Activated effector memory CD4-positive, alpha-beta T cell treated with anti-CD3 and anti-CD28 coated beads, Interleukin-2, amount 50 U/mL, for 16 hours (primary cell): ENCODE data around the gene DEDD.

Source experiments
- DNase-seq: peaks from one replicate; pipeline ENCODE4 v3.0.0-alpha.2; 2020

DEDD gene

DNA sequence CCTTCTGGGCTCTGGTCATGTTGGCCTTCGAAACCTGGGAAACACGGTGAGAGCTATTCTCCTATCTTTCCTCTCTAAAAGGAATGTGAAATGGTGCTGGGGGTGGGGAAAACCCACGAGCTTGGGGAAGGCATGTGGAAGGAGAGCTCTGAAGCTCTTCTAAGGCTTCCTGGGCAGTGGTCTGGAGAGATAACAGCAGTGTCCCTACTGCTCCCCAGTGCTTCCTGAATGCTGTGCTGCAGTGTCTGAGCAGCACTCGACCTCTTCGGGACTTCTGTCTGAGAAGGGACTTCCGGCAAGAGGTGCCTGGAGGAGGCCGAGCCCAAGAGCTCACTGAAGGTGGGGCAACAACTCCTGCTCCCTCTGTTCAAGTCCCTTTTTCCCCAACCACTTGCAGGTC, 29.6 kb upstream of the DEDD start:
- DNase-seq = peak; percentile 60

- DNase-seq = no peak
Measured at GRCh38 chr1:161161652-161162051, 29.2 kb upstream of the DEDD start.

DNA sequence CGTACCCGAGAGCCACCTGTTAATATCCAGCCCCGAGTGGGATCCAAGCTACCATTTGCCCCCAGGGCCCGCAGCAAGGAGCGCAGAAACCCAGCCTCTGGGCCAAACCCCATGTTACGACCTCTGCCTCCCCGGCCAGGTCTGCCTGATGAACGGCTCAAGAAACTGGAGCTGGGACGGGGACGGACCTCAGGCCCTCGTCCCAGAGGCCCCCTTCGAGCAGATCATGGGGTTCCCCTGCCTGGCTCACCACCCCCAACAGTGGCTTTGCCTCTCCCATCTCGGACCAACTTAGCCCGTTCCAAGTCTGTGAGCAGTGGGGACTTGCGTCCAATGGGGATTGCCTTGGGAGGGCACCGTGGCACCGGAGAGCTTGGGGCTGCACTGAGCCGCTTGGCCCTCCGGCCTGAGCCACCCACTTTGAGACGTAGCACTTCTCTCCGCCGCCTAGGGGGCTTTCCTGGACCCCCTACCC, 28.2 kb upstream of the DEDD start:
- DNase-seq = no peak

GRCh38 chr1:161159913-161160243, 27.4 kb upstream of the DEDD start:
- DNase-seq = no peak

DNA sequence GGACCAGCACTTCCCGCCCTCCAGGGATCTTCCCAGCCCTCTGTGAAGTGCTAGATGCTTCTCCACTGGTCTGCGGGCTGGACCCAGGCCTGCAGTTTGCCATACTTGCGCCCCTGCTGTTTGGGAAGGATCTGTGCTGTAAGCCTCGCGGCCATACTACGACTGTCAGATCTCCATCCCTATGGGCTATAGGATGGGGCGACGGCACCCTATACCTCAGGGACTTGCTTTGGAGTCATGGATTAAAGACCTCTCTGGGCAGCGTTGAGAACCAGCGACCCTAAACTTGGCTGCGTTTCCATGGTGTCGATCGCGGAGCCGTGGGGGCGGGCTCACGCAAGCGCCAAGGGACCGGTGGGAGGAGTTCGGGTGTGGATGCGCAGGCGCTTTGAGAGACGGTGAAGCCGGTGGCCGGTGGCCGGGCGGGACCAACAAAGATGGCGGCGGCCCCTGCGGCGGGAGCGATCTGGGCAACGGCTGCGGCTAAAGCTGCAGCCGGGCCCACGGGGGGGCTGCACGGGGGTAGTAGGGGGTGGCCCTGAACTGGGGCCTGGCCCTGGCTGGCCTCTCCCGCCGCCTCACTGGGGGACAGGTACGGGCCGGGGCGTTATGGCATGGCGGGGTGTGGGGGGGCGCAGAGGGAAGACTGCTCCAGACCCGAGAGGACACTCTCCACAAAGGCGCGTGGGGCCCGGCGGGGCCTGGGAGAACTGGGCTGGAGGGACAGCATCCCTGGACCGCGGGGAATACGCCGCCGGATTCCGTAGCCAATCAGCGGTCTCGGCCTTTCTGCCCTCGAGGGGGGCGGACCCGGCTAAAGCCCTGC, 26.8 kb upstream of the DEDD start, which contains the start of gene USP21:
Gene USP21, plus strand, starts transcription at position 414 of the 826 bp plus-strand sequence. CDS start 1,141 bp downstream, outside the sequence.
- peak; percentile 97 for DNase-seq

GRCh38 chr1:161158316-161159010, 26.0 kb upstream of the DEDD start:
- DNase-seq = no peak

- DNase-seq = no peak
Measured at GRCh38 chr1:161157867-161158266, 25.4 kb upstream of the DEDD start.

DNA sequence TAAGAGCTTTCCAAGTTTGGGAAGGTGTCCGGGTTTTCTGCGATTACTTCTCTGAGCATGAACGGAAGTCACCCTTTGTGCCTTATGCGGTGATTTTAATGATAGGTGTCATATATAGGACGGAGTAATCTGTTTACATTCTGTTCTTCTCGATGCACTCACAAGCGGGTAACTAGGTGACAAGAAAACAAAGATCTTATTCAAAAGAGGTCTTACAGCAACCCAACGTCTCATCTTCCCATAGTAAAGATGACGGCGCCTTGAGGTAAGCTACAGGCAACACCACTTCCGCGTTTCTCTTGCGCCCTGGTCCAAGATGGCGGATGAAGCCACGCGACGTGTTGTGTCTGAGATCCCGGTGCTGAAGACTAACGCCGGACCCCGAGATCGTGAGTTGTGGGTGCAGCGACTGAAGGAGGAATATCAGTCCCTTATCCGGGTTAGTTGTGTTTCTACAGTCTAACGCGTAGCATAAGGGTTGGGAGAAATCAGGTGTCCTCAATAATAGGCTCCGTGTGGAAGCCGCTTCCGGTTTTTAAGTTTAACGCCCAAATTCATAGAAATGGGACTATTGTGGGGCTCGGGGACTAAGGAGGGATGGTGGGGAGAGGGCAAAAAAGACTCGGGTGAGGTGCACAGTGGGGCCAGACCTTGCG, 21.3 kb upstream of the DEDD start, which contains the start of gene UFC1:
Gene UFC1, plus strand, starts transcription at position 297 of the 656 bp plus-strand sequence. Its CDS starts 20 bp downstream, at position 317.
- peak; percentile 92 for DNase-seq

- DNase-seq = no peak
Measured at GRCh38 chr1:161153176-161153575, 20.7 kb upstream of the DEDD start.

DNA sequence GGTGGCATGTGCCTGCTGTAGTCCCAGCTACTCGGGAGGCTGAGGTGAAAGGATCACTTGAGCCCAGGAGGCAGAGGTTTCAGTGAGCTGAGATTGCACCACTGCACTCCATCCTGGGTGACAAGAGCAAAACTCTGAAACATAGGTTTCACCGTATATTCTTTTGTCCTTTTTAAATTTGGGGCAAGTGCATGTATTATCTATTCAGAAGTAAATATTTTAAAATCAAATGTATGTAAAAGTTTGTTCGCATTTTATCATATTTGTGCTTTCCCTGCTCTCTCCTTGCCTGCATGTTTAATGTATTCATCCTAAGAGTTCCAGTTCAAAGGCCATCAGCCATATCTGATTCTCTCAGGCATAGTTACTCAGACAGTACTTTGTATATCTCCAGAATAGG, 13.4 kb upstream of the DEDD start:
- no peak for DNase-seq

DNA sequence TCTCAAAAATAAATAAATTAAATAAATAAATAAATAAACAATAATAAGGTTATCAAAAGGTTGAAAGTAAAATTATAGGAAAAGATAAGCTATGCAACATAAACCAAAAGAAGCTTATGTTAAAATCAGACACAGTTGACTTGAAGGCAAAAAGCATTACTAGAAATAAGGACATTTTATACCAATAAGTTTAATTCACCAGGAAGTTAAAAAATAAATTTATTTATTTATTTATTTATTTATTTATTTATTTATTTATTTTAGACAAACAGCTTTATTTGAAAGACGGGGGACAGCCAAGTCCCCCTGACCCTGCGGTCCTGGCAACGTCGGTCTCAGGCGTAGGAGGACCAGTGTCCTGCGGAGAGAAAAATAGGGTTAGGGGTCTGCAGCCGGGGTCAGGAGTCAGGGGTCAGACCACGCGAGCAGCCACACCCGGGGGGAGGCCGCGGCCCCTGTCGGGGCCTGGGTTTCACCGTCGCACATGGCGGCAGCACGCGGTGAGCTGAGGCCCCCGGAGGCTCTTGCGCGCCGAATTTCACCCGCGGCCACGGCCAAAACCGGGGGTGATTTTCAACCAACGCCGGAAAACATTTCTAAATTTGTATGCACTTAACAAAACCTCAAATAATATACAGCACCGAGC, 8.4 kb upstream of the DEDD start:
- DNase-seq = no peak

DNA sequence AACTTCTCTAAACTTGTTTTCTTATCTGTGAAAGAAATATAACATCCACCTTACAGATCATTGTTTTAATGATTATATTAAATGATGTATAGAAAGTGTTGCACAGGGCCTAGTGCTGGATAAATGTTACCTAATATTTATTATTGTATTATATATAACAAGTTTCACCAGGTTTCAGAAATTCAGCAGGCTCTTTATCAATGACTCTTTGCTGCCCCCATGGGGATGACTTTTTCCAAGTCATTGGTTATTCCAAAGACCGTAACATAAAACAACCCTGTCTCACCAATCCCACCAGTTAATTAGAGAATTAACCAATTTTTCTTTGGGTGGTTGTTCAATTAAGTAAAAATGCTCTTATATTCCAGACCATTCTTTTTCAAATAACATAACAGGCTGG, 7.3 kb upstream of the DEDD start:
- no peak for DNase-seq

GRCh38 chr1:161138431-161138830, 6.0 kb upstream of the DEDD start:
- DNase-seq = no peak

DNA sequence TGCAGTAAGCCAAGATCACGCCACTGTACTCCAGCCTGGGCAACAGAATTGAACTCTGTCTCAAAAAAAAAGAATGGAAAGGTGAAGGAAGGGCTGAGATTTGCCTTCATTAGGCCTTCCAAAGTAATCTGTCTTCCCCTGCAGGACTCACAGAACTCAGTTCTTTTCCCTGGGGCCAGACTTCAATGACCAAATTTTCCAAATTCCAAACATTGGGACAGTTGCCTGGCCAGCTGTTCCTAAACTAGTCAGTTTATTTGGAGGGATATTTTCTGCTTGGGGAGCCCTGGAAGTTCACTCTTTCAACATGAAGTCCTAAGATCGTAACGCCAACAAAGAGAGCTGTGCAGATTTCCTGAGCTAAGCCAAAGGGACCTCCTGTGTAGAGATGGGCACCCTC, 5.4 kb upstream of the DEDD start:
- DNase-seq = no peak

DNA sequence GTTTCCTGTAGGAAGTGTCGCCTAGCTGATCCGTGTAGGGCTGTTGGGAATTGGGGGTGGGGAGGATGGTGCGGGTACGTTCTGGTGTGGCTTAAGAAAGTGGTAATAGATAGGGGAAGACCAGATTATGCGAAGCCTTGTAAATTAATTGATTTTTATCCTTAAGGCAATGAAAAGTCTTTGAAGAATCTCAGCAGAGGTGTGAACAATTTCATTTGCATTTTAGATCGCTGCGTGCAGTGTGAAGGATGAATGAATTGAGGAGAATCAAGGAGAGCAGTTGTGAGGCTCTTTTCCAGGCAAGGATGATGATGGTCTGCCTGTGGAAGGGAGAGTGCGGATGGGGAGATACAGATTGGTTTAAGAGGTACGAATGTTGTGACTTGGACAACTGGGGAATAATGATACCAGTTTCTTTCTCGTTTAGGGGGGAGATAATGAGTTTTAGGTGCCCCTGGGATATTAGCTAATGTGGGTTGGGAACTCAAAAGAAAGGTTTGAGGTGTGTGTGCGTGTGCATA, 813 bp upstream of the DEDD start:
- DNase-seq = no peak

- DNase-seq = no peak
Measured at GRCh38 chr1:161131523-161132409, 701 bp downstream of the DEDD start.

DNA sequence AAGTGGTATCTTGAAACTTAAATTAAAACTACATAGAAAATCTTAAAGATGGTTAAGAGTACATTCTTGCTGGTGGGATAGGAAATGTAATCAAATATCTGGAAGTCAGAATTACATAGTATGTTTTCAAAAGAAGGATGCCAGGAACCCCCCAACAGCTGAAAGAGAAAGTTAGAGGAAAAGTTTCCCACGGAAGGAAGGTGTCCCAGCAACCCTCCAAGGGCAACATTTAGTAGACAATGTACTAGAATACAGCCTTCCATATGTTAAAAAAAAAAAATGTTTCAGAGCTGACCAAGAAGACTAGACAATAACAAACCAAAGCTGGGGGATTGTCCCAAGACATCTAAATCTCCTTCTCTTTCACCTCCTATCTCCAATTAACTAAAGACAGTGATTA, 2.2 kb downstream of the DEDD start:
- no peak for DNase-seq

GRCh38 chr1:161128591-161129420, 3.7 kb downstream of the DEDD start:
- no peak for DNase-seq

DNA sequence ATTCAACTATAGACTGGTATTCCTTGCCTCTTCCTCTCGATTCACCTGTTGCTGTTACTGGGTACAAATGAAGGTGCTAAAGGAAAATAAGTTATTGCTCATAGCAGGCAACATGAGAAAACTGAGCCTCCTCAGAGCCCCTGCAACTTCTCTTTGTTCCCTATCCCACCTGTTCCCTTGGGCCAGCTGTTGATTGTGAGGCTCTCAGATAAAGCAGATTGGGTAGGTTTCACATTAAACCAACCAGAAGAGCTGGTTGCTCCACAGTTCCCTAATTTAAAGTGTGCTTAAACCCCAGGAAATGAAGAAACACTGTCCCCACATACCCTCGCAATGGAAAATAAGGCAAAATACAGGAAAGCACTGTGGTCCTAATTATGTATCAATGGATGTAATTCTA, 4.8 kb downstream of the DEDD start:
- no peak for DNase-seq

DNA sequence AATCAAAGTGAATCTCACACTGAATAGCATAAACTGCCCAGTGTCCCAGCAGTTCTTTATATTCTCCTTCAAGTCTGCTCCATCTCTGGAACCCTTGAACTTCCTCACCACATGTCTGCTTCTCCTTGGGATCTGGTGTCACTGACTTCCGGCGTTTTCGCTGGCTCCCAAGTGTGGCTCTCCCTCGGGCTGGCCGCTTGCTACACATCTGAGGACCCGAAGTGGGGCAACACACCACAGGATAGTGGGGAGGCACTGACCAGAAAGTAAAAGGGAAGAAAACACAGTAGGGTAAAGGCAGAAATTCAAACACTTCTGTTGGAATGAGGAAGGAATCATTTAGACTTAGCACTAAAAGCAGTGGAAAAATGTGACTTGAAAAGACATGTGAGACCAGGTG, 9.5 kb downstream of the DEDD start:
- DNase-seq = no peak

DNA sequence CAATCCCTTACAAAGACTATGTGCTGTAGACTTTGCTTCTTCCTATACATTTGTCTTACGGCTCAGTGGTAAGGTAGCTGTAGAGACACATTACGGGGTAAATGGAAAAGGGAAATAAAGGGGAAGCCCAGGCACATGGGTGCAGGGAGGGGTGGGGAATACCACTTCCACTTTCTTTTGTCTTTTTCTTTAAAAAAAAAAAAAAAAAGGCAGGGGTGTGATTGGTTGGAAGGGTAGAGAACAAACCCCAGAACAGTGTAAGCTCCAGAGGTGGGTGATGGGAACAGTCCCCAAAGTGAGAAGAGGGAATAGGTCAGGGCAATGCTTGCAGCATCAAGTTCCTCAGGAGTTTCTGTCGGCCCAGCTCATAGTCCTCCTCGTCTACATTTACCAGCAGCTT, 10.6 kb downstream of the DEDD start:
- no peak for DNase-seq
